Activated T-cell treated with anti-CD3 and anti-CD28 coated beads, Interleukin-2, amount 50 U/mL, for 24 hours (primary cell): ENCODE measurements around the gene PLB1.
A peak's percentile ranks its signal among the peaks of the same experiment; 100 is the strongest.

Experiments
- DNase-seq: peaks from one replicate; pipeline ENCODE4 v3.0.0-alpha.2; 2020
- H3K27ac Mint-ChIP-seq: 2 replicates; pipeline ENCODE4 v1.8.0; 2020; ENCODE audit warnings: mild to moderate bottlenecking, mixed read lengths
- H3K27me3 Mint-ChIP-seq: 2 replicates; pipeline ENCODE4 v1.8.0; 2020; ENCODE audit warnings: mixed read lengths
- H3K36me3 Mint-ChIP-seq: 2 replicates; pipeline ENCODE4 v1.8.0; 2020; ENCODE audit warnings: low read depth, mixed read lengths
- H3K4me1 Mint-ChIP-seq: 2 replicates; pipeline ENCODE4 v1.8.0; 2020; ENCODE audit warnings: low read depth, mixed read lengths
- H3K4me3 Mint-ChIP-seq: 2 replicates; pipeline ENCODE4 v1.8.0; 2020; ENCODE audit warnings: mild to moderate bottlenecking, moderate library complexity, mixed read lengths
- H3K9me3 Mint-ChIP-seq: 2 replicates; pipeline ENCODE4 v1.8.0; 2020; ENCODE audit warnings: mixed read lengths

PLB1 gene

GRCh38 chr2:28526527-28527132 lies 30.8 kb downstream of the PLB1 start:
- no peaks in the 10 kb centered on the region for H3K9me3 Mint-ChIP-seq
- H3K36me3 Mint-ChIP-seq = no peaks in the 10 kb centered on the region
- H3K4me1 Mint-ChIP-seq = no peaks in the 10 kb centered on the region
- no peak overlapping the region for H3K27ac Mint-ChIP-seq
- no peak for DNase-seq
- H3K27me3 Mint-ChIP-seq = peaks cover 32% of the 10 kb centered on the region
- H3K4me3 Mint-ChIP-seq = no peak overlapping the region

GRCh38 chr2:28527196-28527595 lies 31.3 kb downstream of the PLB1 start:
- Mint-ChIP-seq H3K27me3 (peaks cover 26% of the 10 kb centered on the region), H3K4me1 (no peaks in the 10 kb centered on the region)

GRCh38 chr2:28528206-28528605 lies 32.3 kb downstream of the PLB1 start:
- DNase-seq = no peak
- H3K4me3 Mint-ChIP-seq = no peak overlapping the region
- H3K36me3 Mint-ChIP-seq = no peaks in the 10 kb centered on the region
- peaks cover 16% of the 10 kb centered on the region for H3K27me3 Mint-ChIP-seq
- no peaks in the 10 kb centered on the region for H3K4me1 Mint-ChIP-seq
- H3K9me3 Mint-ChIP-seq = no peaks in the 10 kb centered on the region
- H3K27ac Mint-ChIP-seq = no peak overlapping the region

More at GRCh38 chr2:28527196-28527595, 31.3 kb downstream of the PLB1 start:
- Mint-ChIP-seq H3K4me3 (no peak overlapping the region), H3K9me3 (no peaks in the 10 kb centered on the region), H3K36me3 (no peaks in the 10 kb centered on the region), H3K27ac (no peak overlapping the region)
- DNase-seq = no peak

GRCh38 chr2:28530782-28531181 lies 34.9 kb downstream of the PLB1 start:
- Mint-ChIP-seq H3K27ac (no peak overlapping the region), H3K27me3 (peaks cover 3% of the 10 kb centered on the region), H3K9me3 (no peaks in the 10 kb centered on the region), H3K4me1 (no peaks in the 10 kb centered on the region), H3K4me3 (no peak overlapping the region), H3K36me3 (no peaks in the 10 kb centered on the region)
- no peak for DNase-seq

- Mint-ChIP-seq H3K4me3 (no peak overlapping the region), H3K27me3 (peaks cover 2% of the 10 kb centered on the region), H3K9me3 (no peaks in the 10 kb centered on the region), H3K36me3 (no peaks in the 10 kb centered on the region), H3K27ac (no peak overlapping the region), H3K4me1 (no peaks in the 10 kb centered on the region)
- no peak for DNase-seq
Observed at GRCh38 chr2:28532399-28532798, 36.5 kb downstream of the PLB1 start.

GRCh38 chr2:28533044-28533680 lies 37.3 kb downstream of the PLB1 start:
- peaks cover 2% of the 10 kb centered on the region for H3K27me3 Mint-ChIP-seq
- no peak overlapping the region for H3K4me3 Mint-ChIP-seq
- H3K27ac Mint-ChIP-seq = no peak overlapping the region
- no peaks in the 10 kb centered on the region for H3K4me1 Mint-ChIP-seq
- H3K9me3 Mint-ChIP-seq = no peaks in the 10 kb centered on the region
- no peak for DNase-seq
- no peaks in the 10 kb centered on the region for H3K36me3 Mint-ChIP-seq

GRCh38 chr2:28534817-28535216 lies 39.0 kb downstream of the PLB1 start:
- H3K27ac Mint-ChIP-seq = no peak overlapping the region
- no peaks in the 10 kb centered on the region for H3K9me3 Mint-ChIP-seq
- no peaks in the 10 kb centered on the region for H3K36me3 Mint-ChIP-seq
- peaks cover 2% of the 10 kb centered on the region for H3K27me3 Mint-ChIP-seq
- DNase-seq = no peak
- H3K4me3 Mint-ChIP-seq = no peak overlapping the region
- no peaks in the 10 kb centered on the region for H3K4me1 Mint-ChIP-seq

GRCh38 chr2:28538134-28538533 lies 42.3 kb downstream of the PLB1 start:
- H3K4me3 Mint-ChIP-seq = no peak overlapping the region
- H3K27ac Mint-ChIP-seq = no peak overlapping the region
- no peaks in the 10 kb centered on the region for H3K4me1 Mint-ChIP-seq
- H3K36me3 Mint-ChIP-seq = no peaks in the 10 kb centered on the region
- H3K9me3 Mint-ChIP-seq = no peaks in the 10 kb centered on the region
- peaks cover 2% of the 10 kb centered on the region for H3K27me3 Mint-ChIP-seq
- no peak for DNase-seq

- no peaks in the 10 kb centered on the region for H3K9me3 Mint-ChIP-seq
- no peaks in the 10 kb centered on the region for H3K27me3 Mint-ChIP-seq
- no peaks in the 10 kb centered on the region for H3K4me1 Mint-ChIP-seq
- DNase-seq = no peak
- no peak overlapping the region for H3K4me3 Mint-ChIP-seq
- H3K36me3 Mint-ChIP-seq = no peaks in the 10 kb centered on the region
- no peak overlapping the region for H3K27ac Mint-ChIP-seq
Observed at GRCh38 chr2:28538652-28539051, 42.8 kb downstream of the PLB1 start.

GRCh38 chr2:28539118-28539541 lies 43.3 kb downstream of the PLB1 start:
- H3K27me3 Mint-ChIP-seq = no peaks in the 10 kb centered on the region
- H3K4me3 Mint-ChIP-seq = no peak overlapping the region
- no peak for DNase-seq
- H3K4me1 Mint-ChIP-seq = peaks cover under 1% of the 10 kb centered on the region
- H3K36me3 Mint-ChIP-seq = no peaks in the 10 kb centered on the region
- H3K27ac Mint-ChIP-seq = no peak overlapping the region
- H3K9me3 Mint-ChIP-seq = no peaks in the 10 kb centered on the region

GRCh38 chr2:28543316-28544035 lies 47.6 kb downstream of the PLB1 start:
- H3K9me3 Mint-ChIP-seq = no peaks in the 10 kb centered on the region
- no peak for DNase-seq
- peaks cover 29% of the 10 kb centered on the region for H3K4me1 Mint-ChIP-seq
- no peaks in the 10 kb centered on the region for H3K36me3 Mint-ChIP-seq
- H3K4me3 Mint-ChIP-seq = no peak overlapping the region
- no peaks in the 10 kb centered on the region for H3K27me3 Mint-ChIP-seq
- H3K27ac Mint-ChIP-seq = no peak overlapping the region

GRCh38 chr2:28544036-28544346 lies 48.1 kb downstream of the PLB1 start:
- H3K27me3 Mint-ChIP-seq = no peaks in the 10 kb centered on the region
- H3K4me1 Mint-ChIP-seq = peaks cover 29% of the 10 kb centered on the region
- H3K27ac Mint-ChIP-seq = no peak overlapping the region
- H3K36me3 Mint-ChIP-seq = no peaks in the 10 kb centered on the region
- no peak for DNase-seq
- H3K4me3 Mint-ChIP-seq = no peak overlapping the region
- no peaks in the 10 kb centered on the region for H3K9me3 Mint-ChIP-seq

- Mint-ChIP-seq H3K4me3 (no peak overlapping the region), H3K9me3 (no peaks in the 10 kb centered on the region), H3K27me3 (no peaks in the 10 kb centered on the region), H3K27ac (peak overlapping the region; percentile 64), H3K4me1 (peaks cover 29% of the 10 kb centered on the region), H3K36me3 (no peaks in the 10 kb centered on the region)
- DNase-seq = no peak
Observed at GRCh38 chr2:28544405-28544921, 48.6 kb downstream of the PLB1 start.

GRCh38 chr2:28544922-28545589 lies 49.2 kb downstream of the PLB1 start:
- no peak overlapping the region for H3K4me3 Mint-ChIP-seq
- DNase-seq = peak; percentile 39
- peak overlapping the region; percentile 64 for H3K27ac Mint-ChIP-seq
- H3K27me3 Mint-ChIP-seq = no peaks in the 10 kb centered on the region
- H3K36me3 Mint-ChIP-seq = no peaks in the 10 kb centered on the region
- peaks cover 29% of the 10 kb centered on the region for H3K4me1 Mint-ChIP-seq
- H3K9me3 Mint-ChIP-seq = no peaks in the 10 kb centered on the region
